Calu3 (cell line): Measurements from ENCODE around the gene RETREG1. TPM values are rescaled to one million over a fixed set of nuclear protein-coding genes. Genes with fewer than 3 reads are reported as not detected.

ENCODE experiments used
- BruUV-seq: library from RNA; stranded (reverse); fragments of 400-500 nt; replicated peaks from 2 replicates; lab custom pipeline; 2021; lab: Mats Ljungman, UMichigan
- CTCF ChIA-PET: fragments of 300-600 bp; sonication (Branson Sonifier 250); formaldehyde crosslinking; loops from one replicate; lab custom pipeline; 2022; ENCODE audit warnings: antibody characterized with exemption; lab: Charles Lee
- DNase-seq: peaks from one replicate; pipeline ENCODE4 v3.0.0; 2022
- H3K27ac Mint-ChIP-seq: one replicate; pipeline ENCODE4 v1.8.0; 2022; ENCODE audit warnings: mixed read lengths; ENCODE audit not compliant: unreplicated experiment
- H3K27me3 Mint-ChIP-seq: one replicate; pipeline ENCODE4 v1.8.0; 2022; ENCODE audit warnings: mixed read lengths; ENCODE audit not compliant: unreplicated experiment
- H3K36me3 Mint-ChIP-seq: one replicate; pipeline ENCODE4 v1.8.0; 2022; ENCODE audit warnings: mild to moderate bottlenecking, moderate library complexity, mixed read lengths; ENCODE audit not compliant: insufficient read depth, unreplicated experiment
- H3K4me1 Mint-ChIP-seq: one replicate; pipeline ENCODE4 v1.8.0; 2022; ENCODE audit warnings: mild to moderate bottlenecking, low read depth, mixed read lengths; ENCODE audit not compliant: unreplicated experiment
- H3K4me3 Mint-ChIP-seq: one replicate; pipeline ENCODE4 v1.8.0; 2022; ENCODE audit warnings: mild to moderate bottlenecking, low read depth, moderate library complexity, mixed read lengths; ENCODE audit not compliant: unreplicated experiment
- H3K9me3 Mint-ChIP-seq: one replicate; pipeline ENCODE4 v1.8.0; 2022; ENCODE audit warnings: low read depth, mixed read lengths; ENCODE audit not compliant: unreplicated experiment
- intact Hi-C: fragments of 100-400 bp; cut with micrococcal nuclease; formaldehyde crosslinking; loops from one replicate; pipeline ENCODE4 v1.10.0; 2022; ENCODE audit not compliant: unreplicated experiment
- total RNA-seq: library from RNA; stranded (reverse); gene quantifications from 2 replicates; pipeline ENCODE4 v1.2.3, GENCODE V29; 2022
- TF ChIP-seq, protein P1 (sequence below): fragments of 200-600 bp; IDR thresholded peaks from one replicate; pipeline ENCODE4 v1.8.0; 2022; ENCODE audit warnings: antibody characterized with exemption; ENCODE audit not compliant: unreplicated experiment

RETREG1 gene
- total RNA-seq, 1 experiment from 2014 or later, result 12.0 TPM

DNA sequence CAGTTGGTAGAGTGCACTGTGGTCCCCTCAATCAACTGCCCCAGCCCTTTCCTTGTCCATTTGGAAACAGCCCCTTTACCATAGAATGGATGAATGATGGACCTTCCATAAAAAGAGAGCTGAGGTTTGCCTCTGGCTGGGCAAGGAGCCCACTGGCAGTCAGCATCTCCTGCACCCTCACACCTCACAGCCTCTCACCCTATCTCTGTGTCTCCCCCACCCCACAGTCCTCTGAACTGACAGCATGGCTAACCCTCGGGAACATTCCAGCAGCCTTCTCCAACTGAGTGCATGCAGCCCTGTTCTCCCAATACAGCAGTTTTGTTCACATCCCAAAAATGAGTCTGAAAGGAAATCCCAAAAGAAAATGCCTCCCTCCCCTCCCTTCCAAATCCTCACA is 51.7 kb downstream of the RETREG1 start:
- Mint-ChIP-seq H3K4me3 (no peak overlapping the region), H3K27ac (no peak overlapping the region), H3K36me3 (no peaks in the 10 kb centered on the region), H3K27me3 (peaks cover 26% of the 10 kb centered on the region), H3K9me3 (no peaks in the 10 kb centered on the region), H3K4me1 (no peaks in the 10 kb centered on the region)
- TF ChIP-seq, protein P1, sequence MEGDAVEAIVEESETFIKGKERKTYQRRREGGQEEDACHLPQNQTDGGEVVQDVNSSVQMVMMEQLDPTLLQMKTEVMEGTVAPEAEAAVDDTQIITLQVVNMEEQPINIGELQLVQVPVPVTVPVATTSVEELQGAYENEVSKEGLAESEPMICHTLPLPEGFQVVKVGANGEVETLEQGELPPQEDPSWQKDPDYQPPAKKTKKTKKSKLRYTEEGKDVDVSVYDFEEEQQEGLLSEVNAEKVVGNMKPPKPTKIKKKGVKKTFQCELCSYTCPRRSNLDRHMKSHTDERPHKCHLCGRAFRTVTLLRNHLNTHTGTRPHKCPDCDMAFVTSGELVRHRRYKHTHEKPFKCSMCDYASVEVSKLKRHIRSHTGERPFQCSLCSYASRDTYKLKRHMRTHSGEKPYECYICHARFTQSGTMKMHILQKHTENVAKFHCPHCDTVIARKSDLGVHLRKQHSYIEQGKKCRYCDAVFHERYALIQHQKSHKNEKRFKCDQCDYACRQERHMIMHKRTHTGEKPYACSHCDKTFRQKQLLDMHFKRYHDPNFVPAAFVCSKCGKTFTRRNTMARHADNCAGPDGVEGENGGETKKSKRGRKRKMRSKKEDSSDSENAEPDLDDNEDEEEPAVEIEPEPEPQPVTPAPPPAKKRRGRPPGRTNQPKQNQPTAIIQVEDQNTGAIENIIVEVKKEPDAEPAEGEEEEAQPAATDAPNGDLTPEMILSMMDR, result no peak
- DNase-seq, result no peak
- CTCF ChIA-PET, result no interaction called here
- intact Hi-C loops, result no loop called here
- BruUV-seq, result no TSS peak

DNA sequence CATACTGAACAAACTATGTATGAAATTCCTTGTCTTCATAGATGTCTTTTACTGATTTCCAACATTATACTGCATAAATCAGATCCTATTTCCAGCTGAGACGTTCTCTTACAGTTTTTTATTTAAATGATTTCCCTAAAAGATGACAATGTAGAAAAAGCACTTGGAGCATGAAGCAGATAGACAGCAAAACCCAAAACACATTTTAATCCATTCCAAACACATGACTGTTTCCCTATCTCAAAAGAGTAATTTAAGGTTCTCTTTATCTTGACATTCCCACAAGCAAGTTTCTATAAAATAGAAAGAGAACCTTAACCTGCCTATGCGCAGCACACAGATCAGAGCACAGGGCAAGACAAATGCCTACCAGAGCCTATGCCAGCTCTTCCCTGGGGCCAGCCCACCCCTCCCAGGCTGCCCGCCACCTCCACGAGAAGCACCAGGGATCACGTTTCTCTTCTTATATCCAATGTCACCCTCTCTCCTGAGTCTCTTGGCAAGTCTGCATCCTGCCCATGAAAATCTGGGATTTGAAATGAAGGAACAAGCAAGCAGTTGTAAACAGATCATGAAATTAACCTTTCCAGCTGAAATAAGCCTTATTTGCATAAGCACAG is 52.4 kb downstream of the RETREG1 start:
- no TSS peak for BruUV-seq

DNA sequence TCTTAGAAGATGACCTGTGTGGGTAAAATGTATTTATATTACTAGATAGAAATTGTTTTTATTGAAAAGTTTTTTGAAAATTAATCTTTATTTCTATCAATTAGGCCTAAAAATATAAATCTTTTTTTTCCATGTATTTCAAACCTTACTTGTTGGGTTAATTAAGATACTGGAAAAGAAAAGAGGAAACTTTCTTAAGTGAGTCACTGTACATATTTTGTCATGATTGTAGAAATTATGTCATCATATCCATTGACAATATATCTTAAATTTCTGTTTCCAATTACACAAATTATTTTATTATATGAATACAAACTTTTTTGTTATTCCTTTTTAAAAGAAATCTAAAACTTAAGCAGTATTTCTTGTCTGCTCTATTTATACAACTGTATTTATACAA is 53.1 kb downstream of the RETREG1 start:
- DNase-seq, result no peak
- no peaks in the 10 kb centered on the region for H3K9me3 Mint-ChIP-seq
- intact Hi-C loops, result no loop called here
- no peaks in the 10 kb centered on the region for H3K4me1 Mint-ChIP-seq
- H3K27ac Mint-ChIP-seq, result no peak overlapping the region
- peaks cover 26% of the 10 kb centered on the region for H3K27me3 Mint-ChIP-seq
- H3K4me3 Mint-ChIP-seq, result no peak overlapping the region
- CTCF ChIA-PET, result no interaction called here
- H3K36me3 Mint-ChIP-seq, result no peaks in the 10 kb centered on the region
- no TSS peak for BruUV-seq
- TF ChIP-seq, protein P1, result no peak

More for the DNA sequence above, 52.4 kb downstream of the RETREG1 start:
- no peak overlapping the region for H3K27ac Mint-ChIP-seq
- DNase-seq, result no peak
- intact Hi-C loops, result no loop called here
- no peak overlapping the region for H3K4me3 Mint-ChIP-seq
- TF ChIP-seq, protein P1, result no peak
- CTCF ChIA-PET, result no interaction called here
- peaks cover 26% of the 10 kb centered on the region for H3K27me3 Mint-ChIP-seq
- no peaks in the 10 kb centered on the region for H3K4me1 Mint-ChIP-seq
- H3K36me3 Mint-ChIP-seq, result no peaks in the 10 kb centered on the region
- no peaks in the 10 kb centered on the region for H3K9me3 Mint-ChIP-seq

DNA sequence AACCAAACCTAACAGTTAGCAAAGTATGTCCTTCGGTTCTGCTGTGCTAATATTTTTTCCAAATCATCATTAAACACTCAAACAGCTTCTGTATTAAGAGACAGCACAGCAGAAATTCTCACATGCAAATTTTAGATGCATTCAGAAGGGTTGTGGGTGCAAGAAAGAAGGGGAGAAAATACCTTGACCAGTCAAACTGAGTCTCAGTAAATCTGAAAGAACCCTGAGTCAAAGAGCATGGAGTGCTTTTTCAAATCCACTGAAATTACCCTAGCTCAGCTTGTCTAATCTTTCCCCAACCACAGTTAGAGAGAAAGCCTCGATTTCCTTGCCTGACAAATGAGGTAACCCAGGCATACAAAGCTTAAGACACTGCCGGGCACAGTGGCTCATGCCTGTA is 55.1 kb downstream of the RETREG1 start:
- intact Hi-C loops, result no loop called here
- Mint-ChIP-seq H3K9me3 (no peaks in the 10 kb centered on the region), H3K27ac (no peak overlapping the region), H3K4me1 (no peaks in the 10 kb centered on the region), H3K36me3 (no peaks in the 10 kb centered on the region), H3K27me3 (peaks cover 16% of the 10 kb centered on the region), H3K4me3 (no peak overlapping the region)
- no peak for DNase-seq
- TF ChIP-seq, protein P1, result no peak
- no TSS peak for BruUV-seq
- CTCF ChIA-PET, result no interaction called here
